Activated CD8-positive, alpha-beta T cell treated with anti-CD3 and anti-CD28 coated beads for 36 hours (primary cell): ENCODE data around the gene NRGN. TPM values are rescaled to one million over a fixed set of nuclear protein-coding genes. Genes with fewer than 3 reads are reported as not detected.

Experiments used
- ATAC-seq: fragments of 200-7000 bp; cut with Tn5 transposase; one replicate; pipeline ENCODE4 v1.10.0; 2021; ENCODE audit warnings: mild to moderate bottlenecking, moderate library complexity
- CTCF ChIA-PET: fragments of 350-600 bp; sonication (Branson Sonifier 250); formaldehyde crosslinking; loops from one replicate; lab custom pipeline; 2021; ENCODE audit warnings: antibody characterized with exemption; lab: Charles Lee
- POLR2A ChIA-PET: fragments of 350-600 bp; sonication (Branson Sonifier 250); formaldehyde crosslinking; loops from one replicate; lab custom pipeline; 2021; ENCODE audit warnings: antibody characterized with exemption; lab: Charles Lee
- DNase-seq: peaks from one replicate; pipeline ENCODE4 v3.0.0-alpha.2; 2020
- H3K27ac Mint-ChIP-seq: one replicate; pipeline ENCODE4 v1.8.0; 2021; ENCODE audit warnings: mild to moderate bottlenecking, mixed read lengths
- H3K27me3 Mint-ChIP-seq: one replicate; pipeline ENCODE4 v1.8.0; 2021; ENCODE audit warnings: mixed read lengths
- H3K36me3 Mint-ChIP-seq: one replicate; pipeline ENCODE4 v1.8.0; 2021; ENCODE audit warnings: low read depth, mixed read lengths
- H3K4me1 Mint-ChIP-seq: one replicate; pipeline ENCODE4 v1.8.0; 2021; ENCODE audit warnings: low read depth, mixed read lengths
- H3K4me3 Mint-ChIP-seq: one replicate; pipeline ENCODE4 v1.8.0; 2021; ENCODE audit warnings: mild to moderate bottlenecking, moderate library complexity, mixed read lengths
- H3K9me3 Mint-ChIP-seq: one replicate; pipeline ENCODE4 v1.8.0; 2021; ENCODE audit warnings: mixed read lengths
- CTCF ChIP-seq: fragments of 200-600 bp; IDR thresholded peaks from one replicate; pipeline ENCODE4 v1.8.0; 2022; ENCODE audit warnings: antibody characterized with exemption, mild to moderate bottlenecking
- intact Hi-C: fragments of 100-400 bp; cut with micrococcal nuclease; formaldehyde crosslinking; loops from one replicate; pipeline ENCODE4 v1.10.0; 2022
- total RNA-seq, 2 experiments: library from RNA; stranded (reverse); gene quantifications; one replicate each; pipeline ENCODE4 v1.2.3, GENCODE V29; 2021

Gene NRGN
- total RNA-seq, 2 experiments from 2014 or later = 5.7 to 6.4 TPM

GRCh38 chr11:124754309-124754708 lies 14.6 kb downstream of the NRGN start:
- H3K4me1 Mint-ChIP-seq = peaks cover 8% of the 10 kb centered on the region
- intact Hi-C loops = no loop called here
- peaks cover 25% of the 10 kb centered on the region for H3K27me3 Mint-ChIP-seq
- POLR2A ChIA-PET = no interaction called here
- no peaks in the 10 kb centered on the region for H3K9me3 Mint-ChIP-seq
- CTCF ChIA-PET = interaction anchor here (0.7 to 5.9 kb wide), 5 partner anchors 9 to 85 kb away, joined by 3 to 77 read pairs (median 4); partner anchors contain the start of gene ESAM
- DNase-seq (no peak), ATAC-seq (no peak)
- H3K36me3 Mint-ChIP-seq = no peaks in the 10 kb centered on the region
- no peak overlapping the region for H3K27ac Mint-ChIP-seq
- H3K4me3 Mint-ChIP-seq = no peak overlapping the region
- TF ChIP-seq CTCF = no peak

GRCh38 chr11:124754710-124755109 lies 15.0 kb downstream of the NRGN start:
- H3K27ac Mint-ChIP-seq = no peak overlapping the region
- H3K4me3 Mint-ChIP-seq = no peak overlapping the region
- POLR2A ChIA-PET = no interaction called here
- no peak for TF ChIP-seq CTCF
- CTCF ChIA-PET = interaction anchor here (0.7 to 5.9 kb wide), 5 partner anchors 8 to 86 kb away, joined by 3 to 77 read pairs (median 4); partner anchors contain the start of gene ESAM
- intact Hi-C loops = no loop called here
- peaks cover 27% of the 10 kb centered on the region for H3K27me3 Mint-ChIP-seq
- DNase-seq (no peak), ATAC-seq (no peak)
- no peaks in the 10 kb centered on the region for H3K36me3 Mint-ChIP-seq
- peaks cover 10% of the 10 kb centered on the region for H3K4me1 Mint-ChIP-seq
- H3K9me3 Mint-ChIP-seq = no peaks in the 10 kb centered on the region

- POLR2A ChIA-PET = no interaction called here
- Mint-ChIP-seq H3K4me1 (peaks cover 16% of the 10 kb centered on the region), H3K9me3 (no peaks in the 10 kb centered on the region), H3K27ac (no peak overlapping the region), H3K36me3 (no peaks in the 10 kb centered on the region), H3K27me3 (peaks cover 37% of the 10 kb centered on the region), H3K4me3 (no peak overlapping the region)
- DNase-seq (no peak), ATAC-seq (no peak)
- intact Hi-C loops = no loop called here
- CTCF ChIA-PET = interaction anchor here (1.1 to 5.9 kb wide), 3 partner anchors 11 to 87 kb away, joined by 3 to 77 read pairs (median 18); no protein-coding TSS in a partner anchor
- TF ChIP-seq CTCF = no peak
Measured at GRCh38 chr11:124756033-124756752, 16.5 kb downstream of the NRGN start.

GRCh38 chr11:124756753-124757227 lies 17.0 kb downstream of the NRGN start:
- H3K27ac Mint-ChIP-seq = no peak overlapping the region
- CTCF ChIA-PET = interaction anchor here (4.1 to 5.9 kb wide), 2 partner anchors 11 to 81 kb away, joined by 18 to 77 read pairs; no protein-coding TSS in a partner anchor
- POLR2A ChIA-PET = no interaction called here
- H3K4me3 Mint-ChIP-seq = no peak overlapping the region
- H3K36me3 Mint-ChIP-seq = no peaks in the 10 kb centered on the region
- peaks cover 43% of the 10 kb centered on the region for H3K27me3 Mint-ChIP-seq
- peaks cover 22% of the 10 kb centered on the region for H3K4me1 Mint-ChIP-seq
- no peaks in the 10 kb centered on the region for H3K9me3 Mint-ChIP-seq
- intact Hi-C loops = no loop called here
- no peak for TF ChIP-seq CTCF
- no peak for DNase-seq
- ATAC-seq = no peak

GRCh38 chr11:124757320-124757719 lies 17.6 kb downstream of the NRGN start:
- ATAC-seq = no peak
- peaks cover 43% of the 10 kb centered on the region for H3K27me3 Mint-ChIP-seq
- no peak for DNase-seq
- POLR2A ChIA-PET = interaction anchor here (1.3 kb wide), 1 partner anchor 11 kb away, joined by 3 read pairs; no protein-coding TSS in a partner anchor
- intact Hi-C loops = no loop called here
- CTCF ChIA-PET = interaction anchor here (1.2 to 5.9 kb wide), 6 partner anchors 12 to 90 kb away, joined by 3 to 77 read pairs (median 14); partner anchors contain the start of gene MSANTD2
- peaks cover 23% of the 10 kb centered on the region for H3K4me1 Mint-ChIP-seq
- TF ChIP-seq CTCF = no peak
- no peaks in the 10 kb centered on the region for H3K9me3 Mint-ChIP-seq
- no peak overlapping the region for H3K27ac Mint-ChIP-seq
- no peaks in the 10 kb centered on the region for H3K36me3 Mint-ChIP-seq
- no peak overlapping the region for H3K4me3 Mint-ChIP-seq
